ENCODE results near the gene PLEKHA1. TPM values are rescaled to one million over a fixed set of nuclear protein-coding genes. Genes with fewer than 3 reads are reported as not detected.

PLEKHA1 gene
- total and polyA plus RNA-seq, 2 donors (not counting 1 experiment from before 2014, with no cell fraction given), result 9.0 to 34.0 TPM

GRCh38 chr10:122354383-122354782, 20.1 kb upstream of the PLEKHA1 start:
- no CpG with 5 or more reads among the region's 2 CpGs for WGBS (ENCODE audit: insufficient coverage)
- Mint-ChIP-seq H3K27me3 (peaks cover 66% of the 10 kb centered on the region), H3K4me3 (no peak overlapping the region), H3K27ac (no peak overlapping the region), H3K9me3 (ENCODE audit: insufficient read depth) (peaks cover 4% of the 10 kb centered on the region), H3K4me1 (no peaks in the 10 kb centered on the region)
- no peak overlapping the region for H3K27ac ChIP-seq (ENCODE audit: low read length in 2 of 2)
- peaks cover 0 to 21% (median 10%) of the 10 kb centered on the region in 3 donors for H3K9me3 ChIP-seq (ENCODE audit: control extremely low read depth in 1 of 3, control insufficient read depth in 2 of 3, insufficient read depth in 1 of 3, low read length in 2 of 3)
- ATAC-seq (ENCODE audit: low read depth) (no peak), DNase-seq (no peak)
- H2AFZ ChIP-seq (ENCODE audit: insufficient read depth, low read depth, low read length, poor library complexity, severe bottlenecking), result no peak overlapping the region
- TF ChIP-seq, protein P1, sequence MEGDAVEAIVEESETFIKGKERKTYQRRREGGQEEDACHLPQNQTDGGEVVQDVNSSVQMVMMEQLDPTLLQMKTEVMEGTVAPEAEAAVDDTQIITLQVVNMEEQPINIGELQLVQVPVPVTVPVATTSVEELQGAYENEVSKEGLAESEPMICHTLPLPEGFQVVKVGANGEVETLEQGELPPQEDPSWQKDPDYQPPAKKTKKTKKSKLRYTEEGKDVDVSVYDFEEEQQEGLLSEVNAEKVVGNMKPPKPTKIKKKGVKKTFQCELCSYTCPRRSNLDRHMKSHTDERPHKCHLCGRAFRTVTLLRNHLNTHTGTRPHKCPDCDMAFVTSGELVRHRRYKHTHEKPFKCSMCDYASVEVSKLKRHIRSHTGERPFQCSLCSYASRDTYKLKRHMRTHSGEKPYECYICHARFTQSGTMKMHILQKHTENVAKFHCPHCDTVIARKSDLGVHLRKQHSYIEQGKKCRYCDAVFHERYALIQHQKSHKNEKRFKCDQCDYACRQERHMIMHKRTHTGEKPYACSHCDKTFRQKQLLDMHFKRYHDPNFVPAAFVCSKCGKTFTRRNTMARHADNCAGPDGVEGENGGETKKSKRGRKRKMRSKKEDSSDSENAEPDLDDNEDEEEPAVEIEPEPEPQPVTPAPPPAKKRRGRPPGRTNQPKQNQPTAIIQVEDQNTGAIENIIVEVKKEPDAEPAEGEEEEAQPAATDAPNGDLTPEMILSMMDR (IDR thresholded peaks at IDR 0.05), result no peak
- no peak for TF ChIP-seq EZH2 (IDR thresholded peaks at IDR 0.05; ENCODE audit: borderline replicate concordance, insufficient read depth, low read depth, low read length, poor library complexity, severe bottlenecking)
- ChIA-PET POLR2A (no interaction called here), CTCF (no interaction called here)
- H3K9ac ChIP-seq (ENCODE audit: low read length), result no peak overlapping the region
- H4K20me1 ChIP-seq (ENCODE audit: control insufficient read depth, insufficient read depth, low read length, poor library complexity, severe bottlenecking), result no peaks in the 10 kb centered on the region
- no peaks in the 10 kb centered on the region for H3K79me2 ChIP-seq (ENCODE audit: control insufficient read depth, insufficient read depth, low read length)
- H3K36me3 ChIP-seq (replicated peaks in 1 of 2; ENCODE audit: control extremely low read depth in 1 of 2, control insufficient read depth in 1 of 2, extremely low read depth in 1 of 2, insufficient read depth in 2 of 2, low read length in 1 of 2), result no peaks in the 10 kb centered on the region
- intact Hi-C loops (cut with micrococcal nuclease), result no loop called here
- H3K4me3 ChIP-seq (ENCODE audit: control extremely low read depth in 1 of 5, extremely low read depth in 1 of 5, insufficient read depth in 1 of 5, low read depth in 2 of 5, low read length in 4 of 5), result no peak overlapping the region
- peaks cover 0 to 29% (median 0%) of the 10 kb centered on the region in 4 experiments for H3K27me3 ChIP-seq (replicated peaks in 1 of 4; ENCODE audit: control extremely low read depth in 1 of 4, control insufficient read depth in 3 of 4, insufficient read depth in 4 of 4, low read length in 3 of 4)
- H3K4me2 ChIP-seq (replicated peaks; ENCODE audit: low read depth, low read length, poor library complexity, severe bottlenecking), result no peak overlapping the region
- H3K4me1 ChIP-seq (ENCODE audit: control insufficient read depth in 2 of 2, insufficient read depth in 2 of 2, low read length in 2 of 2), result no peaks in the 10 kb centered on the region

- H3K79me2 ChIP-seq (ENCODE audit: control insufficient read depth, insufficient read depth, low read length), result no peaks in the 10 kb centered on the region
- POLR2A ChIA-PET, result no interaction called here
- no peak overlapping the region for H3K4me2 ChIP-seq (replicated peaks; ENCODE audit: low read depth, low read length, poor library complexity, severe bottlenecking)
- H3K27me3 ChIP-seq (replicated peaks in 1 of 4; ENCODE audit: control extremely low read depth in 1 of 4, control insufficient read depth in 3 of 4, insufficient read depth in 4 of 4, low read length in 3 of 4), result peaks cover 0 to 23% (median 0%) of the 10 kb centered on the region in 4 experiments
- no peaks in the 10 kb centered on the region for H4K20me1 ChIP-seq (ENCODE audit: control insufficient read depth, insufficient read depth, low read length, poor library complexity, severe bottlenecking)
- Mint-ChIP-seq H3K4me3 (no peak overlapping the region), H3K27ac (no peak overlapping the region), H3K27me3 (peaks cover 45% of the 10 kb centered on the region), H3K4me1 (no peaks in the 10 kb centered on the region), H3K9me3 (ENCODE audit: insufficient read depth) (peaks cover 4% of the 10 kb centered on the region)
- no peak for DNase-seq
- H3K36me3 ChIP-seq (replicated peaks in 1 of 2; ENCODE audit: control extremely low read depth in 1 of 2, control insufficient read depth in 1 of 2, extremely low read depth in 1 of 2, insufficient read depth in 2 of 2, low read length in 1 of 2), result no peaks in the 10 kb centered on the region
- TF ChIP-seq, protein P1 (IDR thresholded peaks at IDR 0.05), result no peak
- no peak for TF ChIP-seq EZH2 (IDR thresholded peaks at IDR 0.05; ENCODE audit: borderline replicate concordance, insufficient read depth, low read depth, low read length, poor library complexity, severe bottlenecking)
- ATAC-seq (ENCODE audit: low read depth), result no peak
- H3K9me3 ChIP-seq (ENCODE audit: control extremely low read depth in 1 of 3, control insufficient read depth in 2 of 3, insufficient read depth in 1 of 3, low read length in 2 of 3), result peaks cover 0 to 11% (median 10%) of the 10 kb centered on the region in 3 donors
- CTCF ChIA-PET, result interaction anchor here (1.1 kb wide), 1 partner anchor 14 kb away, joined by 3 read pairs; no protein-coding TSS in a partner anchor
- intact Hi-C loops (cut with micrococcal nuclease), result no loop called here
- H3K27ac ChIP-seq (ENCODE audit: low read length in 2 of 2), result no peak overlapping the region
- no CpG with 5 or more reads among the region's 4 CpGs for WGBS (ENCODE audit: insufficient coverage)
- H3K9ac ChIP-seq (ENCODE audit: low read length), result no peak overlapping the region
- H3K4me3 ChIP-seq (ENCODE audit: control extremely low read depth in 1 of 5, extremely low read depth in 1 of 5, insufficient read depth in 1 of 5, low read depth in 2 of 5, low read length in 4 of 5), result no peak overlapping the region
- H3K4me1 ChIP-seq (ENCODE audit: control insufficient read depth in 2 of 2, insufficient read depth in 2 of 2, low read length in 2 of 2), result no peaks in the 10 kb centered on the region
- H2AFZ ChIP-seq (ENCODE audit: insufficient read depth, low read depth, low read length, poor library complexity, severe bottlenecking), result no peak overlapping the region
These were observed 16.8 kb upstream of the PLEKHA1 start for GRCh38 chr10:122357685-122358084.

Data from B cell (primary cell).